SK-N-MC (cell line): ENCODE data around the gene TMEM30B.

ENCODE experiments used
- EZH2 ChIP-seq: fragments of 200-600 bp; sonication (generic); IDR thresholded peaks from one replicate; pipeline ENCODE4 v1.6.1; 2017; ENCODE audit warnings: antibody characterized with exemption
- FOXP2 ChIP-seq: optimal IDR thresholded peaks from 2 replicates; pipeline ENCODE3; 2011; ENCODE audit warnings: mild to moderate bottlenecking, moderate library complexity; ENCODE audit not compliant: insufficient read depth; ENCODE audit errors: extremely low read length, control extremely low read depth
- POLR2AphosphoS5 ChIP-seq: IDR thresholded peaks from 2 replicates; pipeline ENCODE4 v1.6.1; 2012; ENCODE audit warnings: mild to moderate bottlenecking, low read depth, low read length, borderline replicate concordance

GRCh38 chr14:61257469-61258057, 23.6 kb downstream of the TMEM30B start:
- TF ChIP-seq EZH2: no peak
- TF ChIP-seq POLR2AphosphoS5: no peak
- TF ChIP-seq FOXP2: no peak
